GM12874 (cell line): ENCODE data around the gene TCP11.

Source experiments
- TF ChIP-seq, protein P1 (sequence below): IDR thresholded peaks from 2 replicates; pipeline ENCODE4 v1.5.1; 2011; ENCODE audit warnings: low read depth, mild to moderate bottlenecking, control low read depth, low read length, moderate library complexity; ENCODE audit not compliant: insufficient read depth

Gene TCP11

DNA sequence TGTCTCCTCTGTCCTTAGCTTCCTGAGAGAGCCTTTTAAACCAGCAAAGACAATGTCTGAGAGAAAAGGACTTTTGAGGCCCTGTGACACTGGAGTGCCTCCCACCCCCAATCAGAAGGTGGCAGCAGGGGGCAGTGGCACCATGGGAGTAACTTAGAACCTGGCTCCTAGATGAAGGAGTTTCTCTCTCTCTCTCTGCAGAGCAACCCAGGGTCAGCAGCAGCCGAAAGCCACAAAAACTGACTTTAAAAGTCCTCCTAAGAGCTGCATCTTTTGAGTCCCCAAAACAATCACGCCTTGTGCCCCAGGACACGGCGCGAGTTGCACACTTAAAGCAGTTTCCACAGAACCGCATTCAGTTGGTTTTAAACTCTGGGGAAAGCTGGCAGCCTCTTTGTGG is 5.3 kb upstream of the TCP11 start:
- TF ChIP-seq, protein P1, sequence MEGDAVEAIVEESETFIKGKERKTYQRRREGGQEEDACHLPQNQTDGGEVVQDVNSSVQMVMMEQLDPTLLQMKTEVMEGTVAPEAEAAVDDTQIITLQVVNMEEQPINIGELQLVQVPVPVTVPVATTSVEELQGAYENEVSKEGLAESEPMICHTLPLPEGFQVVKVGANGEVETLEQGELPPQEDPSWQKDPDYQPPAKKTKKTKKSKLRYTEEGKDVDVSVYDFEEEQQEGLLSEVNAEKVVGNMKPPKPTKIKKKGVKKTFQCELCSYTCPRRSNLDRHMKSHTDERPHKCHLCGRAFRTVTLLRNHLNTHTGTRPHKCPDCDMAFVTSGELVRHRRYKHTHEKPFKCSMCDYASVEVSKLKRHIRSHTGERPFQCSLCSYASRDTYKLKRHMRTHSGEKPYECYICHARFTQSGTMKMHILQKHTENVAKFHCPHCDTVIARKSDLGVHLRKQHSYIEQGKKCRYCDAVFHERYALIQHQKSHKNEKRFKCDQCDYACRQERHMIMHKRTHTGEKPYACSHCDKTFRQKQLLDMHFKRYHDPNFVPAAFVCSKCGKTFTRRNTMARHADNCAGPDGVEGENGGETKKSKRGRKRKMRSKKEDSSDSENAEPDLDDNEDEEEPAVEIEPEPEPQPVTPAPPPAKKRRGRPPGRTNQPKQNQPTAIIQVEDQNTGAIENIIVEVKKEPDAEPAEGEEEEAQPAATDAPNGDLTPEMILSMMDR, result peak; percentile 59

DNA sequence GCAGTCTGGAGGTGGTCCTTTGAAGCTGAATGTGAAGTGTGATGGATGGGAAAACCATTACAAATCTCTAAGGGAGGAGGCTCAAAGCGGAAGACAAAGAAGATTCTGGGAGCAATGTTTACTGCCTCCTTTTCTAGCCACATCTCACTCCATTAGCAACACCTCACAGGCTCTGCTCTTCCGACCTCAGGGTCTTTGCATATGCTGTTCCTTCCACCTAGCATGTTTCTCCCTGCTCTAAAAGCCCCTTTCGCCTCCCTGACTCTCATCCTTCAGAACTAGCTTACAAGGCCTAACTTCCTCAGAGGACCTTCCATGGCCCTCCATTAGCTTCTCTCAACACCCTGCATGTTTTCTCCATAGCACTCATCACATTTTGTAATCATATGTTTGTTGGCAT is 4.6 kb upstream of the TCP11 start:
- TF ChIP-seq, protein P1, result no peak

DNA sequence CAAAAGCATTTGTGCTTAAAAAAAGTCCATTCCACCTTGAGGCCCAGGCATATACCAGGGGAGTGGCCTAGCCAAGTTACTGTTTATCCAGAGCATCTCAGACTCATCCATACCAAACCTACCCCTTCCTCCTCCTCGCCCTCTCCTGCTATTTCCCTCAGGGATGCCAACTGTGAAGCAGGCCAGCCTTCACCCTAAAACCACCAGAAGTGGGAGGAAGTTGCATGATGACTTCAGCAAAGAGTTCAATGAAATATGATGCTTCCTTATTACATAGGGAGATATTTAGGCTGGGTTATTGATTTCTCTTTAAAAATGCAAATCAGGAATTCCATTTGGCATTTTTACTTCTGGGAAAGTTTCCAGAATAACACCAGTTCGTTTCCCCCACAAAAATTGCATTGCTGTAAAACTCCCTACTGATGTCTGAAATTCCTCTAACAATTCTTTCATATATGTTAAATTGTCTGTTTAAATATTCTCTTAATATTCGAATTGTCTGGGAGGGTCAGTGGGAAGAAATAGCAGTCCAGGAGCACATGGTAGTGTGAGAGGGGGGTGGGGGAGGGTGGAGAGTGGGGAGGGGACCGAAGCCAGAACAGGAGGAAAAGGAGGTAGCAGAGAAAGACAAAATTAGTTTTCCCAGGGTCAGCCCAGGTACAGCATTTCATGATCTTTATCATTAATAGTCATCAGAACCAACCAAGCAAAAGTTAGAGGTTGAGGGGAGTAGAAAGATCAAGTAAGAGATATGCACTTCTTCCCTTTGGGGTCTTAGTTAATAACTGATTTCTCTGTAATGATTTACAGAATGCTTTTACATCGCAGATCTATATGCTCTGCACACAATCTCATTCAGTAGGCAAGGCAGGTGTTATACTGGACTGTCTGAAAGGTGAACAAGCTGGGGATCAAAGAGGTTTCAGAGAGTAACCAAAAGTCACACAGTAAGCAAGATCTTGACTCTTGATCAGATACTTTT is 1.7 kb upstream of the TCP11 start:
- TF ChIP-seq, protein P1, result no peak

DNA sequence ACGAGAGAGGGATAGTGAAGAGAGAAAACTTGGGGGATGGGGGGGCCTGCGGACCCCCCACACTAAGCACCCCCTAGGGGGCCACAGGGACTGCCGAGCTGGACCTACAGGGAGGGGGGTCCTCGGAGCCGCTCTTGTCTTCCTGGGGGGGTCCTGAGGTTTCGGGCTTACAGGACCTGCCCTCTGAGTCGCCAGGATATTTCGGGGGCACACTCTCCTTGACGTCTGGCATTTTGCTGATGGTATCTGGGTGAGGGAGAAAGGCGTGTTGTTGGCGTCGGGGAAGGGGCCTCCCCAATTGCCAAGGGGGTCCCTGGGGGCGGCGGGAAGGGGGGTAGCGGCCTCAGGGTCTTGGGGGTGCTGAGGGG is 516 bp downstream of the TCP11 start:
- TF ChIP-seq, protein P1, result no peak

DNA sequence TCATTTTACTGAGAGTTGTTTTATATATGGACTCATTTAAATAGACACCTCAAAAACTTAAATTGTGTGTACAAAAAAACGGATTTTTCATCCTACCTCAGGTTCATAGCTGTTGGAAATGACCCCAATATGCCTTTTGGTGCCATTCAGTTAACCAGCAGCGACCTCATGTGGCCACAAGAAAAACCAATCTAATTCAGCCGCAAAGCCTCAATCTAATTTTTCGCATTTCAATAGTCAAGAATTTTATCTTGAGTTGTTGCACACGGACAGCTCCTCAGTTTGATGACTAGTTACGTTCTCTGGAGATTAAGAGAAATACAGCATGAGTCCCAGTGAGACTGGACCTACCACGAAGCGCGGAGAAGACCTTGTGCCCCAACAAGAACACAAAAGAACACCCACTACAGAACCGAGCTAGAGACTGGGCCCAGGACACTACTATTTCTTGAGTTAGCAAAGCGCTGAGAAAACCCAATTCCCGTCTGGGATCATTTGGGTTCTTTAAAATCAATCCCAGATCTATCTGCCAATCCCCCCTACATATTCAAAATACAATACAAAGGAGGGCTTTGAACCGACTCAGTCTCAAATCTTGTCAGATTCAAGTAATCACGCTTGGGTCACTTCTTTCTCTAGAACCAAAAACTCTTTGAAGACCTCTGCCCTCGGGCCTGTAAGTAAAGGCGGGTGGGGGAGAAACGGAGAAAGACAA is 1.1 kb downstream of the TCP11 start:
- TF ChIP-seq, protein P1, result peak; percentile 60

DNA sequence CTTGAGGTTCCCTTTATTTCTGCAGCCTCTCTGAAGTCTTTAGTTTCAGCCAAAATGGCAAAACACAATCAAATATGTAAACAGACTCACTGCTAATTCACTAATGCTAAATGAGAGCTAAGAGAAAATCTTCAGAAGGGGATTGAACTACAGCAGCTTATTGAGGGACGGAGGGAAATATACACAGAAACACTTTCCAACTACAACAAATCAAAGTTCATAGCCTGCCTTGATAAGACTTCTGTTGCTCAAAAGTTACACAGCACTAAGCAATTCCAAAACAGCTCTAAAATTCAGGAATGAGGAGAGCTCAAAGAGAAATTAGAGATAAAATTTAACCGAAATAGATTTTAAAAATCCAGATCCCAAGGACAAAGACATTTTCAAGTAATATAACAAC is 1.7 kb downstream of the TCP11 start:
- TF ChIP-seq, protein P1, result no peak

DNA sequence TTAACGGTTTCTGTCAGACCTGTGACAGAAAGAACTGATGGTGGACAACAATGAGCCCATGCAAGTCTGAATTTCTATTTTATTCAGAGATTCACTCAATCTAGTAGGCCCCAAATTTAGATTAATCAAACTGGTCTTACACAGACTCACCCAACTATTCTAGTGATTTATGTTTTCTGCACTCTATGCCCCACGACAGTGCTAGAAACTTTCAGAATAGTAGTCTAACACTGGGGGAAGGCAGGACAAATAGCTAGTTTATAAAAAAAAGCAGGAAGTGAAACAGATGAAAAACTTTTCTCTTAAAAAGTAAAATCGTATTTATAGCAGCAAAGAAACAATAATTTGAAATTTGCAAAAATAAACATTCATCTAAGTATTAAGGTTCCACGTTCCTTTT is 5.0 kb downstream of the TCP11 start:
- TF ChIP-seq, protein P1, result no peak
